HepG2 (cell line): ENCODE results near the gene EYA3. TPM values are rescaled to one million over a fixed set of nuclear protein-coding genes. Genes with fewer than 3 reads are reported as not detected.

ENCODE experiments used
- CCAR2 ChIP-seq: fragments of 200-400 bp; formaldehyde crosslinking; optimal IDR thresholded peaks from 2 replicates; pipeline ENCODE3; 2018; ENCODE audit warnings: low read depth, mild to moderate bottlenecking, low read length, moderate library complexity
- ELF4 ChIP-seq: sonication (generic); formaldehyde crosslinking; IDR thresholded peaks from 2 replicates; pipeline ENCODE4 v1.5.0; 2020; ENCODE audit warnings: missing genetic modification reagents, mild to moderate bottlenecking, moderate library complexity, borderline replicate concordance
- ERF ChIP-seq: IDR thresholded peaks from 2 replicates; pipeline ENCODE4 v1.6.1; 2018; ENCODE audit warnings: missing biosample characterization, missing genetic modification reagents
- ESRRA ChIP-seq: sonication (generic); formaldehyde crosslinking; IDR thresholded peaks from 2 replicates; pipeline ENCODE4 v1.5.1; 2020; ENCODE audit warnings: mild to moderate bottlenecking, low read depth, missing genetic modification reagents
- HNRNPUL1 ChIP-seq: fragments of 200-400 bp; formaldehyde crosslinking; IDR thresholded peaks from 2 replicates; pipeline ENCODE4 v1.6.1; 2017; ENCODE audit warnings: low read depth, mild to moderate bottlenecking, low read length, moderate library complexity
- PHF21A ChIP-seq: sonication (generic); formaldehyde crosslinking; IDR thresholded peaks from 2 replicates; pipeline ENCODE4 v1.5.0; 2020; ENCODE audit warnings: mild to moderate bottlenecking, missing genetic modification reagents
- ZBTB1 ChIP-seq: sonication (generic); formaldehyde crosslinking; IDR thresholded peaks from 2 replicates; pipeline ENCODE4 v1.4.0; 2020; ENCODE audit warnings: missing genetic modification reagents, borderline replicate concordance
- ZNF335 ChIP-seq: sonication (generic); formaldehyde crosslinking; IDR thresholded peaks from 2 replicates; pipeline ENCODE4 v1.4.0; 2020; ENCODE audit warnings: missing genetic modification reagents
- ZNF609 ChIP-seq: sonication (generic); formaldehyde crosslinking; IDR thresholded peaks from 2 replicates; pipeline ENCODE4 v1.4.0; 2020; ENCODE audit warnings: mild to moderate bottlenecking, missing genetic modification reagents, borderline replicate concordance
- ZNF672 ChIP-seq: sonication (generic); formaldehyde crosslinking; IDR thresholded peaks from 2 replicates; pipeline ENCODE4 v1.8.1; 2022; ENCODE audit warnings: missing genetic modification reagents
- polyA plus RNA-seq, 8 experiments: library from polyadenylated mRNA; depleted of rRNA in 3 of 8; stranded (reverse) in 7 of 8; unstranded in 1 of 8; fragments of >200 nt; fragmentation: Illumina TruSeq in 4 of 8; extraction: Trizol in 4 of 8; gene quantifications; 2 replicates each; pipeline versions ENCODE4 v1.2.1 to v1.2.3, GENCODE V29; 2011 to 2016; ENCODE audit warnings: low read depth in 4 of 8, missing spikeins in 1 of 8, mixed read lengths in 1 of 8; ENCODE audit not compliant: insufficient read depth in 1 of 8
- total RNA-seq, 5 experiments: library from RNA; depleted of rRNA; stranded (reverse); fragments of >200 nt; fragmentation: Illumina TruSeq; extraction: Trizol; gene quantifications; 2 replicates each; pipeline ENCODE4 v1.2.3, GENCODE V29; 2016; ENCODE audit warnings: low read depth in 1 of 5
- TF ChIP-seq, protein P1 (sequence below), 2 experiments: sonication (generic) in 1 of 2; formaldehyde crosslinking in 1 of 2; IDR thresholded peaks; 2 replicates each; pipeline versions ENCODE4 v1.6.1 to v1.9.0; 2014 to 2022; ENCODE audit warnings: antibody characterized with exemption in 1 of 2, borderline replicate concordance in 1 of 2, inconsistent platforms in 1 of 2, low read depth in 1 of 2, missing genetic modification reagents in 1 of 2
- TF ChIP-seq, protein P2 (sequence below), 2 experiments: IDR thresholded peaks; 2 replicates each; pipeline ENCODE4 v1.6.1; 2011 to 2012; ENCODE audit warnings: low read length in 2 of 2, borderline replicate concordance in 1 of 2, low read depth in 1 of 2, mild to moderate bottlenecking in 1 of 2, moderate library complexity in 1 of 2
- TF ChIP-seq, protein P3 (sequence below): sonication (generic); formaldehyde crosslinking; IDR thresholded peaks from 2 replicates; pipeline ENCODE4 v1.8.0; 2022; ENCODE audit warnings: missing genetic modification reagents, low read depth, mild to moderate bottlenecking, borderline replicate concordance

Gene EYA3
- total and polyA plus RNA-seq, 2 of the 13 experiments (the other 11 are each of a cell fraction or from before 2014, with no cell fraction given), result 13.9 to 19.7 TPM

DNA sequence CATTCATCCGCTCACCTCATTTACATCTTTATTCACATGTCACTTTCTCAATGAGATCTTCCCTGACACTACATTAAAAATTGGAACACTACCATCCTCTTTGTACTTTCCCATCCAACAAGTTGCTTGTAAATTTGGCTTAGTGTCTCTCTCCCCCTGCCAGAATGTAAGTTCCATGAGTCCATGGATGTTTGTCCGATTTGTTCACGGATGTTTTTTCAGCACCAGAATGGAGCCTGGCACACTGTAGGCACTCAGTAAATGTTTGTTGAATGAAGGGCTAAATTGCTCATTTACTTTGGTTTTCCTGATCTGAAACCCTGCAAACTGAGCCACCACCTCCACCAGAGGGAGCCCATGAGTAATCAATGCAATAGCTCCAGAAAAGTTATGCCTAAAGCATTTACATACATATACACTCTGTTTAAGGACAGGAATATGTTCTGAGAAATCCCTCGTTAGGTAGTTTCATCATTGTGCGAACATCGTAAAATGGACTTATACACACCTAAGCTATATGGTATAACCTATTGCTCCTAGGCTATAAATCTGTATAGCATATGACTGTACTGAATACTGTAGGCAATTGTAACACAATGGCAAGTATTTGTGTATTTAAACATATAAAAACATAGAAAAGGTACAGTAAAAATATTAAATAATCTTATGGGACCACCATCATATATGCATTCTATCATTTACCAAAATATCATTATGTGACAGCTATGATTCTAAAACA, 2.8 kb upstream of the EYA3 start (continued):
- TF ChIP-seq, protein P1, sequence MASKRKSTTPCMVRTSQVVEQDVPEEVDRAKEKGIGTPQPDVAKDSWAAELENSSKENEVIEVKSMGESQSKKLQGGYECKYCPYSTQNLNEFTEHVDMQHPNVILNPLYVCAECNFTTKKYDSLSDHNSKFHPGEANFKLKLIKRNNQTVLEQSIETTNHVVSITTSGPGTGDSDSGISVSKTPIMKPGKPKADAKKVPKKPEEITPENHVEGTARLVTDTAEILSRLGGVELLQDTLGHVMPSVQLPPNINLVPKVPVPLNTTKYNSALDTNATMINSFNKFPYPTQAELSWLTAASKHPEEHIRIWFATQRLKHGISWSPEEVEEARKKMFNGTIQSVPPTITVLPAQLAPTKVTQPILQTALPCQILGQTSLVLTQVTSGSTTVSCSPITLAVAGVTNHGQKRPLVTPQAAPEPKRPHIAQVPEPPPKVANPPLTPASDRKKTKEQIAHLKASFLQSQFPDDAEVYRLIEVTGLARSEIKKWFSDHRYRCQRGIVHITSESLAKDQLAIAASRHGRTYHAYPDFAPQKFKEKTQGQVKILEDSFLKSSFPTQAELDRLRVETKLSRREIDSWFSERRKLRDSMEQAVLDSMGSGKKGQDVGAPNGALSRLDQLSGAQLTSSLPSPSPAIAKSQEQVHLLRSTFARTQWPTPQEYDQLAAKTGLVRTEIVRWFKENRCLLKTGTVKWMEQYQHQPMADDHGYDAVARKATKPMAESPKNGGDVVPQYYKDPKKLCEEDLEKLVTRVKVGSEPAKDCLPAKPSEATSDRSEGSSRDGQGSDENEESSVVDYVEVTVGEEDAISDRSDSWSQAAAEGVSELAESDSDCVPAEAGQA (IDR thresholded peaks at IDR 0.05; ENCODE audit: low read depth), result no peak
- TF ChIP-seq, protein P1 (CRISPR knock-in tag; IDR thresholded peaks at IDR 0.05; ENCODE audit: borderline replicate concordance), result no peak
- TF ChIP-seq CCAR2 (no peak), ZNF672 (CRISPR knock-in tag) (no peak), ESRRA (no peak), ZBTB1 (CRISPR knock-in tag) (no peak), ZNF609 (CRISPR knock-in tag) (no peak), ERF (CRISPR knock-in tag) (no peak), PHF21A (CRISPR knock-in tag) (no peak), HNRNPUL1 (no peak), ZNF335 (CRISPR knock-in tag) (no peak), ELF4 (CRISPR knock-in tag) (no peak)
- TF ChIP-seq, protein P2, sequence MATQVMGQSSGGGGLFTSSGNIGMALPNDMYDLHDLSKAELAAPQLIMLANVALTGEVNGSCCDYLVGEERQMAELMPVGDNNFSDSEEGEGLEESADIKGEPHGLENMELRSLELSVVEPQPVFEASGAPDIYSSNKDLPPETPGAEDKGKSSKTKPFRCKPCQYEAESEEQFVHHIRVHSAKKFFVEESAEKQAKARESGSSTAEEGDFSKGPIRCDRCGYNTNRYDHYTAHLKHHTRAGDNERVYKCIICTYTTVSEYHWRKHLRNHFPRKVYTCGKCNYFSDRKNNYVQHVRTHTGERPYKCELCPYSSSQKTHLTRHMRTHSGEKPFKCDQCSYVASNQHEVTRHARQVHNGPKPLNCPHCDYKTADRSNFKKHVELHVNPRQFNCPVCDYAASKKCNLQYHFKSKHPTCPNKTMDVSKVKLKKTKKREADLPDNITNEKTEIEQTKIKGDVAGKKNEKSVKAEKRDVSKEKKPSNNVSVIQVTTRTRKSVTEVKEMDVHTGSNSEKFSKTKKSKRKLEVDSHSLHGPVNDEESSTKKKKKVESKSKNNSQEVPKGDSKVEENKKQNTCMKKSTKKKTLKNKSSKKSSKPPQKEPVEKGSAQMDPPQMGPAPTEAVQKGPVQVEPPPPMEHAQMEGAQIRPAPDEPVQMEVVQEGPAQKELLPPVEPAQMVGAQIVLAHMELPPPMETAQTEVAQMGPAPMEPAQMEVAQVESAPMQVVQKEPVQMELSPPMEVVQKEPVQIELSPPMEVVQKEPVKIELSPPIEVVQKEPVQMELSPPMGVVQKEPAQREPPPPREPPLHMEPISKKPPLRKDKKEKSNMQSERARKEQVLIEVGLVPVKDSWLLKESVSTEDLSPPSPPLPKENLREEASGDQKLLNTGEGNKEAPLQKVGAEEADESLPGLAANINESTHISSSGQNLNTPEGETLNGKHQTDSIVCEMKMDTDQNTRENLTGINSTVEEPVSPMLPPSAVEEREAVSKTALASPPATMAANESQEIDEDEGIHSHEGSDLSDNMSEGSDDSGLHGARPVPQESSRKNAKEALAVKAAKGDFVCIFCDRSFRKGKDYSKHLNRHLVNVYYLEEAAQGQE (IDR thresholded peaks at IDR 0.05; ENCODE audit: borderline replicate concordance in 1 of 2, low read depth in 1 of 2, low read length in 2 of 2), result no peak
- TF ChIP-seq, protein P3, sequence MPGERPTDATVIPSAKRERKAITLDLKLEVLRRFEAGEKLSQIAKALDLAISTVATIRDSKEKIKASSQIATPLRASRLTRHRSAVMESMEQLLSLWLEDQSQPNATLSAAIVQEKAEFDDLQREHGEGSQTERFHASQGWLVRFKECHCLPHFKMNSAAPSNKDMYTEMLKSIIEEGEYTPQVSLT (CRISPR knock-in tag), result no peak
